Upper lobe of right lung (tissue), 1 donor: Measurements from ENCODE around the gene STK36. TPM values are rescaled to one million over a fixed set of nuclear protein-coding genes. Genes with fewer than 3 reads are reported as not detected.

Experiments
- ATAC-seq: fragments of 200-7000 bp; cut with Tn5 transposase; one replicate; pipeline ENCODE4 v1.9.1; 2020; ENCODE audit warnings: mild to moderate bottlenecking, moderate library complexity
- DNase-seq: peaks from one replicate; pipeline ENCODE4 v3.0.0-alpha.2; 2020
- H3K27ac ChIP-seq: fragments of 200-600 bp; one replicate; pipeline ENCODE4 v1.8.0; 2022
- H3K27me3 ChIP-seq: fragments of 200-600 bp; one replicate; pipeline ENCODE4 v1.8.0; 2022; ENCODE audit warnings: mild to moderate bottlenecking
- H3K36me3 ChIP-seq: fragments of 200-600 bp; one replicate; pipeline ENCODE4 v1.8.0; 2022
- H3K4me1 ChIP-seq: fragments of 200-600 bp; one replicate; pipeline ENCODE4 v1.8.0; 2022
- H3K4me3 ChIP-seq: fragments of 200-600 bp; one replicate; pipeline ENCODE4 v1.8.0; 2022; ENCODE audit warnings: mild to moderate bottlenecking
- H3K9me3 ChIP-seq: fragments of 200-600 bp; one replicate; pipeline ENCODE4 v1.8.0; 2022
- intact Hi-C: fragments of 100-400 bp; cut with DNase I; formaldehyde crosslinking; loops from one replicate; pipeline ENCODE4 v1.11.0; 2022
- total RNA-seq: library from RNA; stranded (reverse); fragmentation: NEBNext Ultra II Directional; extraction: Animal tissue kit (Norgen Biotek cat#: 25700); gene quantifications from one replicate; pipeline ENCODE4 v1.2.1, GENCODE V29; 2021
- TF ChIP-seq, protein P1 (sequence below): fragments of 200-600 bp; IDR thresholded peaks from one replicate; pipeline ENCODE4 v1.8.0; 2022; ENCODE audit warnings: antibody characterized with exemption
- donor health status: DM: no; HTN: yes; CAD: no; lungs with severe emphysema.

The STK36 gene
- total RNA-seq, 1 donor from 2014 or later = 35.2 TPM

DNA sequence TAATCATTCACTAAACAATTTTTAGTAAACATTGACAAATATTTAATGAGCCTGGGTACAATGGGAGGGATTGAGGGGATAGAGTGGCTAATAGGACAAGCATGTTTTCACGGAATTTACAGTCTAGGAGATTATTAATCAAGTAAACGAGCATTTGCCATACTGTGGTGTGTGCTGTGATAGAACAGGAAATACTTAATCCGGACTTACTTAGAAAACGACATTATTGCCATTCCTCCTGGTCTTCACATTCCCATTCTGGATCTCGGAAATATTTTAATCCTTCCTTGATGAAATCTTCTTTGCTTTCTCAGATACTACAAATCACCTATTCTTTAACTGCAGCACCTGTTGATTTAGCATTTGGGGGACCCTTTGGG is 39.7 kb downstream of the STK36 start:
- no peak for DNase-seq
- peak overlapping the region; percentile 89 for H3K27ac ChIP-seq
- peaks cover 6% of the 10 kb centered on the region for H3K36me3 ChIP-seq
- no peak for ATAC-seq
- H3K27me3 ChIP-seq = no peaks in the 10 kb centered on the region
- H3K9me3 ChIP-seq = no peaks in the 10 kb centered on the region
- peaks cover 13% of the 10 kb centered on the region for H3K4me1 ChIP-seq
- peak overlapping the region; percentile 94 for H3K4me3 ChIP-seq
- TF ChIP-seq, protein P1, sequence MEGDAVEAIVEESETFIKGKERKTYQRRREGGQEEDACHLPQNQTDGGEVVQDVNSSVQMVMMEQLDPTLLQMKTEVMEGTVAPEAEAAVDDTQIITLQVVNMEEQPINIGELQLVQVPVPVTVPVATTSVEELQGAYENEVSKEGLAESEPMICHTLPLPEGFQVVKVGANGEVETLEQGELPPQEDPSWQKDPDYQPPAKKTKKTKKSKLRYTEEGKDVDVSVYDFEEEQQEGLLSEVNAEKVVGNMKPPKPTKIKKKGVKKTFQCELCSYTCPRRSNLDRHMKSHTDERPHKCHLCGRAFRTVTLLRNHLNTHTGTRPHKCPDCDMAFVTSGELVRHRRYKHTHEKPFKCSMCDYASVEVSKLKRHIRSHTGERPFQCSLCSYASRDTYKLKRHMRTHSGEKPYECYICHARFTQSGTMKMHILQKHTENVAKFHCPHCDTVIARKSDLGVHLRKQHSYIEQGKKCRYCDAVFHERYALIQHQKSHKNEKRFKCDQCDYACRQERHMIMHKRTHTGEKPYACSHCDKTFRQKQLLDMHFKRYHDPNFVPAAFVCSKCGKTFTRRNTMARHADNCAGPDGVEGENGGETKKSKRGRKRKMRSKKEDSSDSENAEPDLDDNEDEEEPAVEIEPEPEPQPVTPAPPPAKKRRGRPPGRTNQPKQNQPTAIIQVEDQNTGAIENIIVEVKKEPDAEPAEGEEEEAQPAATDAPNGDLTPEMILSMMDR = no peak
- intact Hi-C loops = no loop called here

DNA sequence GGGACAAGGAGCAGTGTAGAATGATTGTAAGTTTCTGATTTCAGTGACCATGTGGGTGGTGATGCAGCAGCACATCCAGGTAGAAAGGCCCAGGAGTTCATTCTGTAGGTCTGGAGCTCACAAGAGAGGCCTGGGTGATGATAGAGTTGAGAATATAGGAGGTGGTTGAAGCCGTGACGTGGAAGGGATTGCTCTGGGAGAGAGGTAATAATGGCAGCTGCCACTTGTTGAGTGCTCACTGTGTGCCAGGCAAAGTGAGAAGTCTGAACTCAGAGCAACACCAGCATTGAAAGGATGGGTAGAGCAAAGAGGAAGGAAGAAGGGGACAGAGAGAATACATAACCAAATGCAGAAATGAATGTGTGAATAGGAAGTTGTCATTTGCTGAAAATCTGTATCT is 42.0 kb downstream of the STK36 start:
- H3K9me3 ChIP-seq = no peaks in the 10 kb centered on the region
- peaks cover 6% of the 10 kb centered on the region for H3K36me3 ChIP-seq
- TF ChIP-seq, protein P1 = no peak
- H3K27ac ChIP-seq = no peak overlapping the region
- peaks cover 20% of the 10 kb centered on the region for H3K4me1 ChIP-seq
- H3K4me3 ChIP-seq = no peak overlapping the region
- ATAC-seq = no peak
- H3K27me3 ChIP-seq = no peaks in the 10 kb centered on the region
- DNase-seq = no peak
- intact Hi-C loops = no loop called here

GRCh38 chr2:218716070-218716469 is 44.2 kb downstream of the STK36 start:
- no peak overlapping the region for H3K4me3 ChIP-seq
- no peak for DNase-seq
- H3K27ac ChIP-seq = no peak overlapping the region
- H3K9me3 ChIP-seq = no peaks in the 10 kb centered on the region
- H3K27me3 ChIP-seq = no peaks in the 10 kb centered on the region
- TF ChIP-seq, protein P1 = no peak
- no peak for ATAC-seq
- H3K36me3 ChIP-seq = peaks cover 6% of the 10 kb centered on the region
- peaks cover 20% of the 10 kb centered on the region for H3K4me1 ChIP-seq
- intact Hi-C loops = no loop called here

DNA sequence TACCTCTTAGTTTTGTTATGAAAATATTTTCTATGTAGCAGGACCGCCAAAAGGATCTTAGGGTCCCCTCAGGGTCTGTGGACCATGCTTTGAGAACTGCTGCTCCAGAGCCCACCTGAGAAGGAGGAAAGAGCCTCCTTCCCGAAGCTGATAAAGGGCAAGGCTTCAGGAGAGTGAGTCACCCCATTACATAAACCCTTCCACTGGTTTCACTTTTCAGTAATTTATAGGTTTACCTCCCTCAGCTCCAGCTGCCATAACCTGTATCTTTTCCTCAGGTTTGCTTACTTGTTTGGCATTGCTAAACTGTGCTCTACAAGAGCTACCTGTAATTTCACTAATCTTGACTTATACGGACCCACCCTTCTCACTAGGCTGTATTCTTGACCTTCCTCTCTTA is 45.4 kb downstream of the STK36 start:
- H3K9me3 ChIP-seq = no peaks in the 10 kb centered on the region
- no peak overlapping the region for H3K4me3 ChIP-seq
- peaks cover 13% of the 10 kb centered on the region for H3K4me1 ChIP-seq
- TF ChIP-seq, protein P1 = no peak
- peak overlapping the region; percentile 32 for H3K27ac ChIP-seq
- intact Hi-C loops = no loop called here
- H3K27me3 ChIP-seq = no peaks in the 10 kb centered on the region
- H3K36me3 ChIP-seq = peaks cover 6% of the 10 kb centered on the region
- ATAC-seq (peak; percentile 62), DNase-seq (no peak)

DNA sequence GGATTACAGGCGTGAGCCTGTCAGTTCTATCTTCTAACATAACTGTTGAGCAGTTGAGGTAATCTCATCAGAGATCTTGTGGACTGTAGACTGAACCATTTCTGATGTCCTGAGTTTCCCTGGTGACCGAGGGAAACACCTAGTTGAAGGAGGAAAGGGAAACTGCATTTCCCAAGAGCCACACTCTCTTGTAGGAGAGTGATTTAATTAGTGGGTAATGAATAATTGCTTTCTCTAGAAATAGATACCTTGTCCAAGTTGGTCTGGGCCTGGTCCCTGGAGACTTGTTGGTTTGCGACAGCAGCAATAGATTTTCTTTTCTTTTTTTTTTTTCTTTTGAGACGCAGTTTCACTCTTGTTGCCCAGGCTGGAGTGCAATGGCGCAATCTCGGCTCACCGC is 46.2 kb downstream of the STK36 start:
- TF ChIP-seq, protein P1 = no peak
- H3K36me3 ChIP-seq = peaks cover 6% of the 10 kb centered on the region
- H3K9me3 ChIP-seq = no peaks in the 10 kb centered on the region
- ATAC-seq (no peak), DNase-seq (no peak)
- intact Hi-C loops = no loop called here
- peaks cover 16% of the 10 kb centered on the region for H3K4me1 ChIP-seq
- H3K4me3 ChIP-seq = no peak overlapping the region
- no peak overlapping the region for H3K27ac ChIP-seq
- H3K27me3 ChIP-seq = no peaks in the 10 kb centered on the region

DNA sequence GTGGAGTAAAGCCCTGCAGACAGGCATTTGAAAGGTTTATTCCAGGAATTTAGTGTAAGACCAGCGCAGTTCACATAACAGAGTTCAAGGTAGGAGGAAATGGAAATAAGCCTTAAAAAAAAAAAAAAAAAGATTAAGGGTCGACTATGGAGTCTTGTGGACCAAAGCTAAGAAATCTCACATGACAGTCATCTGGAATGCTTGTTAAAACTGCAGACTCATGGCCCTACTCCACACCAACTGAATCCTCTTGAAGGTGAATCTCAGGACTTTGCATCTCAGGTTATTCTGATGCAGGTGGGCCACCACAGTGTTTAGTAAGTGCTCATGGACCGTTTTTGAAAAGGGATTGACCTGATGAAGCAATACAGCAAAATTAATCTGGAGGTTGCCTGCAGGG is 47.6 kb downstream of the STK36 start:
- intact Hi-C loops = no loop called here
- Histone ChIP-seq H3K27me3 (no peaks in the 10 kb centered on the region), H3K4me3 (no peak overlapping the region), H3K4me1 (peaks cover 17% of the 10 kb centered on the region), H3K9me3 (no peaks in the 10 kb centered on the region), H3K36me3 (peaks cover 6% of the 10 kb centered on the region), H3K27ac (no peak overlapping the region)
- TF ChIP-seq, protein P1 = no peak
- no peak for ATAC-seq
- DNase-seq = no peak
